Measurements from ENCODE around the gene GNB5.
"Not testable (repeated sequence)": the region's sequence is repeated elsewhere in the genome, so short reads cannot be mapped to it uniquely, and the experiment has no call there.

GNB5 gene

GRCh38 chr15:52179278-52180195, 11.7 kb downstream of the GNB5 start:
- Mint-ChIP-seq H3K27ac (ENCODE audit: low read depth) (peak overlapping the region; percentile 96), H3K27me3 (no peaks in the 10 kb centered on the region), H3K36me3 (ENCODE audit: insufficient read depth) (peaks cover 24% of the 10 kb centered on the region), H3K4me3 (peak overlapping the region; percentile 91), H3K9me3 (no peaks in the 10 kb centered on the region), H3K4me1 (peaks cover 43% of the 10 kb centered on the region)
- DNase-seq (ENCODE audit: low spot score in 2 of 2), result peak; percentile 80 to 87
- ATAC-seq (replicated peaks; ENCODE audit: extremely low read depth, poor library complexity, severe bottlenecking), result peak; percentile 83

GRCh38 chr15:52178765-52179164, 12.4 kb downstream of the GNB5 start:
- ATAC-seq (replicated peaks; ENCODE audit: extremely low read depth, poor library complexity, severe bottlenecking) (no peak), DNase-seq (ENCODE audit: low spot score in 2 of 2) (no peak)
- Mint-ChIP-seq H3K27me3 (no peaks in the 10 kb centered on the region), H3K4me3 (peak overlapping the region; percentile 91), H3K36me3 (ENCODE audit: insufficient read depth) (peaks cover 24% of the 10 kb centered on the region), H3K4me1 (peaks cover 50% of the 10 kb centered on the region), H3K9me3 (no peaks in the 10 kb centered on the region), H3K27ac (ENCODE audit: low read depth) (peak overlapping the region; percentile 96)

- Mint-ChIP-seq H3K27ac (ENCODE audit: low read depth) (no peak overlapping the region), H3K4me3 (no peak overlapping the region), H3K4me1 (peaks cover 66% of the 10 kb centered on the region), H3K36me3 (ENCODE audit: insufficient read depth) (peaks cover 2% of the 10 kb centered on the region), H3K27me3 (no peaks in the 10 kb centered on the region), H3K9me3 (no peaks in the 10 kb centered on the region)
- no peak for ATAC-seq (replicated peaks; ENCODE audit: extremely low read depth, poor library complexity, severe bottlenecking)
- DNase-seq (ENCODE audit: low spot score in 2 of 2), result no peak
Observed at GRCh38 chr15:52172869-52173268, 18.3 kb downstream of the GNB5 start.

GRCh38 chr15:52171807-52172206, 19.4 kb downstream of the GNB5 start:
- peaks cover 65% of the 10 kb centered on the region for H3K4me1 Mint-ChIP-seq
- no peak for ATAC-seq (replicated peaks; ENCODE audit: extremely low read depth, poor library complexity, severe bottlenecking)
- no peaks in the 10 kb centered on the region for H3K27me3 Mint-ChIP-seq
- H3K36me3 Mint-ChIP-seq (ENCODE audit: insufficient read depth), result peaks cover 2% of the 10 kb centered on the region
- H3K27ac Mint-ChIP-seq (ENCODE audit: low read depth), result no peak overlapping the region
- H3K4me3 Mint-ChIP-seq, result no peak overlapping the region
- DNase-seq (ENCODE audit: low spot score in 2 of 2), result no peak
- no peaks in the 10 kb centered on the region for H3K9me3 Mint-ChIP-seq

GRCh38 chr15:52171386-52171785, 19.8 kb downstream of the GNB5 start:
- Mint-ChIP-seq H3K27me3 (no peaks in the 10 kb centered on the region), H3K36me3 (ENCODE audit: insufficient read depth) (peaks cover 2% of the 10 kb centered on the region), H3K9me3 (no peaks in the 10 kb centered on the region), H3K4me3 (no peak overlapping the region), H3K27ac (ENCODE audit: low read depth) (no peak overlapping the region), H3K4me1 (peaks cover 65% of the 10 kb centered on the region)
- DNase-seq (ENCODE audit: low spot score in 2 of 2) (no peak), ATAC-seq (replicated peaks; ENCODE audit: extremely low read depth, poor library complexity, severe bottlenecking) (peak; percentile 24)

GRCh38 chr15:52170199-52170598, 21.0 kb downstream of the GNB5 start:
- not testable (repeated sequence) for H3K27ac Mint-ChIP-seq (ENCODE audit: low read depth); DNase-seq (ENCODE audit: low spot score in 2 of 2); H3K4me3 Mint-ChIP-seq; H3K27me3 Mint-ChIP-seq; ATAC-seq (replicated peaks; ENCODE audit: extremely low read depth, poor library complexity, severe bottlenecking); H3K9me3 Mint-ChIP-seq; H3K36me3 Mint-ChIP-seq (ENCODE audit: insufficient read depth)
- peaks cover 68% of the 10 kb centered on the region for H3K4me1 Mint-ChIP-seq

- not testable (repeated sequence) for H3K27ac Mint-ChIP-seq (ENCODE audit: low read depth); H3K9me3 Mint-ChIP-seq; DNase-seq (ENCODE audit: low spot score in 2 of 2); H3K27me3 Mint-ChIP-seq; ATAC-seq (replicated peaks; ENCODE audit: extremely low read depth, poor library complexity, severe bottlenecking); H3K4me3 Mint-ChIP-seq
- Mint-ChIP-seq H3K4me1 (peaks cover 51% of the 10 kb centered on the region), H3K36me3 (ENCODE audit: insufficient read depth) (peaks cover 12% of the 10 kb centered on the region)
Observed at GRCh38 chr15:52165494-52166131, 25.6 kb downstream of the GNB5 start.

- DNase-seq (ENCODE audit: low spot score in 2 of 2), result no peak
- Mint-ChIP-seq H3K4me3 (no peak overlapping the region), H3K27ac (ENCODE audit: low read depth) (no peak overlapping the region), H3K27me3 (no peaks in the 10 kb centered on the region), H3K9me3 (no peaks in the 10 kb centered on the region), H3K36me3 (ENCODE audit: insufficient read depth) (peaks cover 13% of the 10 kb centered on the region), H3K4me1 (peaks cover 42% of the 10 kb centered on the region)
- no peak for ATAC-seq (replicated peaks; ENCODE audit: extremely low read depth, poor library complexity, severe bottlenecking)
Observed at GRCh38 chr15:52164631-52165265, 26.4 kb downstream of the GNB5 start.

GRCh38 chr15:52163321-52164190, 27.6 kb downstream of the GNB5 start:
- DNase-seq (ENCODE audit: low spot score in 2 of 2) (no peak), ATAC-seq (replicated peaks; ENCODE audit: extremely low read depth, poor library complexity, severe bottlenecking) (peak; percentile 24)
- no peaks in the 10 kb centered on the region for H3K9me3 Mint-ChIP-seq
- no peak overlapping the region for H3K4me3 Mint-ChIP-seq
- H3K27ac Mint-ChIP-seq (ENCODE audit: low read depth), result no peak overlapping the region
- no peaks in the 10 kb centered on the region for H3K27me3 Mint-ChIP-seq
- peaks cover 17% of the 10 kb centered on the region for H3K36me3 Mint-ChIP-seq (ENCODE audit: insufficient read depth)
- H3K4me1 Mint-ChIP-seq, result peaks cover 36% of the 10 kb centered on the region

- no peaks in the 10 kb centered on the region for H3K27me3 Mint-ChIP-seq
- H3K9me3 Mint-ChIP-seq, result no peaks in the 10 kb centered on the region
- peaks cover 17% of the 10 kb centered on the region for H3K36me3 Mint-ChIP-seq (ENCODE audit: insufficient read depth)
- H3K4me3 Mint-ChIP-seq, result no peak overlapping the region
- no peak overlapping the region for H3K27ac Mint-ChIP-seq (ENCODE audit: low read depth)
- H3K4me1 Mint-ChIP-seq, result peaks cover 29% of the 10 kb centered on the region
- ATAC-seq (replicated peaks; ENCODE audit: extremely low read depth, poor library complexity, severe bottlenecking), result no peak
- no peak for DNase-seq (ENCODE audit: low spot score in 2 of 2)
Observed at GRCh38 chr15:52162876-52163275, 28.3 kb downstream of the GNB5 start.

GRCh38 chr15:52162260-52162659, 28.9 kb downstream of the GNB5 start:
- no peaks in the 10 kb centered on the region for H3K9me3 Mint-ChIP-seq
- H3K4me1 Mint-ChIP-seq, result peaks cover 28% of the 10 kb centered on the region
- ATAC-seq (replicated peaks; ENCODE audit: extremely low read depth, poor library complexity, severe bottlenecking), result no peak
- H3K27me3 Mint-ChIP-seq, result no peaks in the 10 kb centered on the region
- H3K4me3 Mint-ChIP-seq, result no peak overlapping the region
- H3K36me3 Mint-ChIP-seq (ENCODE audit: insufficient read depth), result peaks cover 17% of the 10 kb centered on the region
- no peak for DNase-seq (ENCODE audit: low spot score in 2 of 2)
- H3K27ac Mint-ChIP-seq (ENCODE audit: low read depth), result no peak overlapping the region

GRCh38 chr15:52161406-52161966, 29.7 kb downstream of the GNB5 start:
- Mint-ChIP-seq H3K27me3 (no peaks in the 10 kb centered on the region), H3K9me3 (no peaks in the 10 kb centered on the region), H3K27ac (ENCODE audit: low read depth) (no peak overlapping the region), H3K36me3 (ENCODE audit: insufficient read depth) (peaks cover 17% of the 10 kb centered on the region), H3K4me3 (no peak overlapping the region), H3K4me1 (peaks cover 20% of the 10 kb centered on the region)
- ATAC-seq (replicated peaks; ENCODE audit: extremely low read depth, poor library complexity, severe bottlenecking) (no peak), DNase-seq (ENCODE audit: low spot score in 2 of 2) (no peak)
